Breast epithelium (tissue), 3 donors: Measurements from ENCODE around the gene SDC4.

Experiments used
- CTCF ChIP-seq, 3 donors: fragments of 450-650 bp; IDR thresholded peaks; one replicate each; pipeline ENCODE4 v1.5.1; 2016 to 2017; ENCODE audit warnings: antibody characterized with exemption in 3 of 3, mild to moderate bottlenecking in 3 of 3, moderate library complexity in 3 of 3
- POLR2A ChIP-seq: fragments of 450-650 bp; IDR thresholded peaks from one replicate; pipeline ENCODE4 v1.6.1; 2016; ENCODE audit warnings: antibody characterized with exemption, mild to moderate bottlenecking, moderate library complexity
- POLR2AphosphoS5 ChIP-seq, 3 donors: sonication (generic); formaldehyde crosslinking; IDR thresholded peaks; one replicate each; pipeline ENCODE4 v1.6.1; 2017; ENCODE audit warnings: antibody characterized with exemption in 3 of 3

DNA sequence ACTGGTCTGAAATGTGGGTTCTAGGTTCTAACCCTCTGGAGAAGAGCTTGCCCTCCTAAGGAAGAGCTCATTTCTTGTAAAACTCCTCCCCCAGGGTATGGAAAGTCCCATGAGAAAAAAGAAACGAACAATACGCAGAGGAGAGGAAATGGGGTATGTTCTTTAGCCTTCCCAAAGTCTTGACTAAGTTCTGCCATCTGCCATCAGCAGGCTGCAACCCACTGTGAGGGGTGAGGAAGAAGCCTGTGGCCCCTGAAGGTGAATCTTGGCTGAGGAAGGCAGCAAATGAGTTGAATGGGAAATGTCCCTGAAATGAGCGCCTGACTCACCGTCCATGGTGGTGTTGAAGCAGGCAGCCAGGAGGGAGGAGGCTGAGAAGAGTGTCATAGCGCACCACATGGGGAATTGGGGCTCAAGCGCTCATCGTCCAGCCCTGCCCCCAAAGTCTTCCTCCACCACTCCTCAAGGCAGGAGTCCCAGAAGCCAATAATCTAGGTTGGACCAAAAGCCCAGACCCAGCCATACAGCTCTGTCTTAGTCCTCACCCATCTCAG lies 29.8 kb downstream of the SDC4 start:
- TF ChIP-seq POLR2A, result no peak
- TF ChIP-seq CTCF (IDR thresholded peaks at IDR 0.05), result no peak
- no peak for TF ChIP-seq POLR2AphosphoS5 (IDR thresholded peaks at IDR 0.05)
